GM12891 (cell line): ENCODE results near the gene GPR87.

Experiments
- DNase-seq: peaks from one replicate; pipeline ENCODE4 v3.0.0; 2011; ENCODE audit warnings: low spot score; ENCODE audit not compliant: insufficient read length
- FAIRE-seq: peaks from 2 replicates; lab custom pipeline; 2011; peaks lifted over from hg19 to GRCh38; lab: Jason Lieb, UNC
- PAX5 ChIP-seq: IDR thresholded peaks from 2 replicates; pipeline ENCODE4 v1.6.1; 2011; ENCODE audit warnings: low read length, moderate library complexity, mild to moderate bottlenecking; ENCODE audit not compliant: insufficient read depth, severe bottlenecking
- POLR2A ChIP-seq: IDR thresholded peaks from 2 replicates; pipeline ENCODE4 v1.6.1; 2011; ENCODE audit warnings: low read depth, low read length, control low read depth
- POLR2AphosphoS5 ChIP-seq: IDR thresholded peaks from 2 replicates; pipeline ENCODE4 v1.6.1; 2011; ENCODE audit warnings: low read depth, low read length, control low read depth
- POU2F2 ChIP-seq: IDR thresholded peaks from 2 replicates; pipeline ENCODE4 v1.6.1; 2011; ENCODE audit warnings: low read depth, mild to moderate bottlenecking, control low read depth, low read length, moderate library complexity
- SPI1 ChIP-seq: IDR thresholded peaks from 2 replicates; pipeline ENCODE4 v1.6.1; 2011; ENCODE audit warnings: low read depth, low read length, control low read depth
- TAF1 ChIP-seq: IDR thresholded peaks from 2 replicates; pipeline ENCODE4 v1.6.1; 2011; ENCODE audit warnings: low read depth, low read length, control low read depth

Gene GPR87

GRCh38 chr3:151293127-151293526 lies 23.5 kb downstream of the GPR87 start:
- TF ChIP-seq POU2F2 (no peak), SPI1 (no peak), PAX5 (no peak), POLR2A (no peak), TAF1 (no peak), POLR2AphosphoS5 (no peak)
- no peak for FAIRE-seq
- DNase-seq: no peak

GRCh38 chr3:151290673-151291072 lies 25.9 kb downstream of the GPR87 start:
- FAIRE-seq (no peak), DNase-seq (no peak)
- TF ChIP-seq POU2F2: no peak
- TF ChIP-seq TAF1: no peak
- no peak for TF ChIP-seq PAX5
- TF ChIP-seq POLR2A: no peak
- TF ChIP-seq SPI1: no peak
- no peak for TF ChIP-seq POLR2AphosphoS5

- DNase-seq (no peak), FAIRE-seq (no peak)
- no peak for TF ChIP-seq POU2F2
- no peak for TF ChIP-seq POLR2A
- no peak for TF ChIP-seq SPI1
- no peak for TF ChIP-seq PAX5
These were observed 27.2 kb downstream of the GPR87 start for GRCh38 chr3:151289445-151289844.

GRCh38 chr3:151285940-151286339 lies 30.7 kb downstream of the GPR87 start:
- TF ChIP-seq PAX5 (no peak), SPI1 (no peak), POLR2A (no peak), POLR2AphosphoS5 (no peak), TAF1 (no peak), POU2F2 (no peak)
- no peak for DNase-seq
- FAIRE-seq: no peak

DNA sequence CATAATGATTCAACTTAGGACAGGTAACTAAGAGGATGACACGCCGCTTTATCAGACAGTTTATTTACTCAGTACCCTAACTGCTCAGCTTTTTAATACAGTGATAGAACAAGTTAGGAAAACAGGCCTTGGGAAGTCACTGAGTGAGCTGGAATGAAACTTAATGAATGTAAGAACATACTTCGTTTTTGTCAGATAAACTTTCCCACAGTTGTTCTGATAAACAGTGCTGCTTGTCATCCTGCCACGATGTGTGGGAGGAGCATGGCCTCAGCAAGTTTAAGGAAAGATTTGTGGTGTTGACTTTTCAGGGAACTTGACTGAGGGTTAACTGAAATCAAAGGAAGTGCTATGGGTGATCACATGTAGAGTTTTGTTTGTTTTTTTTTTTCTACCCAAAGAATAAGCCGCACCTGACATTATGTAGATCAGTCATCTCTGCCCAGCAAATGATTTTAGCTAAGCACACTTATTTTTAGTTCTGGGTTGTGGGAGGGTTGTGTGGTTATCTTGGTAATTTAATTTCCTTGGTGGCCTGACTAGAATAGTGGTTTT lies 32.6 kb downstream of the GPR87 start:
- TF ChIP-seq SPI1: no peak
- TF ChIP-seq POU2F2: no peak
- no peak for TF ChIP-seq TAF1
- TF ChIP-seq POLR2A: no peak
- TF ChIP-seq PAX5: no peak
- no peak for TF ChIP-seq POLR2AphosphoS5
- DNase-seq (no peak), FAIRE-seq (no peak)

GRCh38 chr3:151283387-151283786 lies 33.2 kb downstream of the GPR87 start:
- DNase-seq (no peak), FAIRE-seq (no peak)
- no peak for TF ChIP-seq TAF1
- TF ChIP-seq SPI1: no peak
- no peak for TF ChIP-seq PAX5
- no peak for TF ChIP-seq POU2F2
- no peak for TF ChIP-seq POLR2AphosphoS5
- TF ChIP-seq POLR2A: no peak

DNA sequence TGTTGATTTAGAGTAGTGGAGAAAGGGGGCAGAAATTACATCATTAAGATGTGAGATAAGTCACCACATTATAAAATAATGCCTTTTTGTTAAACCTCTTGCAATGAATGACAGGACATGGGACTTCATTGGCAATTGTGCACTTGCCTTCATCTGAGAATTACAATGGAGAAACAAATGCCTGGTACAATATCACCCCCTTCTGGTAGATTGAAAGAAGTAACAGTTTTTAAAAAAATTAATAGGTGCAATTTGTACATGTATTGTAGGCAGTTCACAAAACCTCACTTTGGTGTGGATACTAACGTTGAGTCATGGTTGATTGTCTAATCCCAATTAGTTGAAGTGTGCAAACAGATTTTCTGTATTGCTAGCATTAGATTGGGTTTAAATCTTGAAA lies 33.7 kb downstream of the GPR87 start:
- DNase-seq (peak; percentile 10), FAIRE-seq (no peak)
- TF ChIP-seq PAX5 (no peak), POU2F2 (no peak), POLR2A (no peak), SPI1 (no peak), POLR2AphosphoS5 (no peak), TAF1 (no peak)

- no peak for TF ChIP-seq POU2F2
- DNase-seq (no peak), FAIRE-seq (no peak)
These were observed 34.8 kb downstream of the GPR87 start for GRCh38 chr3:151281671-151282324.

GRCh38 chr3:151278230-151278629 lies 38.4 kb downstream of the GPR87 start, which contains the start of gene P2RY14:
Gene P2RY14 (minus strand): TSS chr3:151278542. CDS start chr3:151214316, 64,226 bp downstream.
- FAIRE-seq: peak; percentile 52
- no peak for TF ChIP-seq SPI1
- TF ChIP-seq PAX5: no peak
- TF ChIP-seq TAF1: no peak
- no peak for TF ChIP-seq POLR2AphosphoS5
- no peak for TF ChIP-seq POLR2A
- TF ChIP-seq POU2F2: no peak
- DNase-seq: no peak

DNA sequence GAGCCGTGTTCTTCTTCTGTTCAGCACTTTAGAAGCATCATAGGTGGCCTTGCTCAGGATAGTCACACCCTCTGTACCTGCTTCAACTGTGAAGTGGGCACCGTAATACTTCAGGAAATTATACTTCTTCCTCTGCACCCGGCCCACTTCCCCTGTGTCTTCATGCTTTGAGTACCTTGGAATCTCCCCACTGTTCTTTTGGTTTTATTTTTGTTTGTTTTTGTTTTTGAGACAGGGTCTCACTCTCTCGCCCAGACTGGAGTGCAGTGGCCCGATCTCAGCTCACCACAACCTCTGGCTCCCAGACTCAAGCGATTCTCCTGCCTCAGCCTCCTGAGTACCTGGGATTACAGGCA lies 40.0 kb downstream of the GPR87 start:
- DNase-seq (no peak), FAIRE-seq (peak; percentile 82)
- TF ChIP-seq POLR2A: no peak
- TF ChIP-seq SPI1: peak; percentile 78
